NB4 (cell line): ENCODE data around the gene RRP36.

Experiments
- DNase-seq: peaks from one replicate; pipeline ENCODE4 v3.0.0; 2010; ENCODE audit warnings: low read depth
- H3K4me3 ChIP-seq: one replicate; pipeline ENCODE4 v1.5.1; 2011; ENCODE audit warnings: mild to moderate bottlenecking, low read depth, low read length, moderate library complexity
- MYC ChIP-seq: IDR thresholded peaks from 2 replicates; pipeline ENCODE4 v1.6.1; 2011; ENCODE audit warnings: low read depth, low read length
- POLR2A ChIP-seq: IDR thresholded peaks from 2 replicates; pipeline ENCODE4 v1.6.1; 2011; ENCODE audit warnings: mild to moderate bottlenecking; ENCODE audit not compliant: insufficient read length; ENCODE audit errors: extremely low read depth
- TF ChIP-seq, protein P1 (sequence below): IDR thresholded peaks from 2 replicates; pipeline ENCODE4 v1.6.1; 2011; ENCODE audit warnings: low read depth, low read length
- TF ChIP-seq, protein P2 (sequence below): IDR thresholded peaks from one replicate; pipeline ENCODE4 v1.5.1; 2012; ENCODE audit warnings: low read depth, low read length

RRP36 gene

DNA sequence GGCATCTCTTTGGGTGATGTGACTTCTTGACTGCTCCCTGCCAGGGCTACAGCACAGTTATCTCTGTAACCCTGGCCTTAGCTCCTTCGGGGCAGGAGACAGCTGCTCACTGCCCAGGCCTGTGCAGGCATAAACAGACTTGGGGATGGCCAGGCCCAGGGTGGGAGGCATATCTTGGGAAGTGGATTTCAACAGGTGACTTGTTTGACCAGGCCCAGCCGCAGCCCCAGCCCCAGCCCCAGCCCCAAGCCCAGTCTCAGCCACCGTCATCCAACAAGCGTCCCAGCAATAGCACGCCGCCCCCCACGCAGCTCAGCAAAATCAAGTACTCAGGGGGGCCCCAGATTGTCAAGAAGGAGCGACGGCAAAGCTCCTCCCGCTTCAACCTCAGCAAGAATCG, 15.2 kb upstream of the RRP36 start:
- no peak for DNase-seq
- TF ChIP-seq, protein P1, sequence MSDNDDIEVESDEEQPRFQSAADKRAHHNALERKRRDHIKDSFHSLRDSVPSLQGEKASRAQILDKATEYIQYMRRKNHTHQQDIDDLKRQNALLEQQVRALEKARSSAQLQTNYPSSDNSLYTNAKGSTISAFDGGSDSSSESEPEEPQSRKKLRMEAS: no peak
- TF ChIP-seq, protein P2, sequence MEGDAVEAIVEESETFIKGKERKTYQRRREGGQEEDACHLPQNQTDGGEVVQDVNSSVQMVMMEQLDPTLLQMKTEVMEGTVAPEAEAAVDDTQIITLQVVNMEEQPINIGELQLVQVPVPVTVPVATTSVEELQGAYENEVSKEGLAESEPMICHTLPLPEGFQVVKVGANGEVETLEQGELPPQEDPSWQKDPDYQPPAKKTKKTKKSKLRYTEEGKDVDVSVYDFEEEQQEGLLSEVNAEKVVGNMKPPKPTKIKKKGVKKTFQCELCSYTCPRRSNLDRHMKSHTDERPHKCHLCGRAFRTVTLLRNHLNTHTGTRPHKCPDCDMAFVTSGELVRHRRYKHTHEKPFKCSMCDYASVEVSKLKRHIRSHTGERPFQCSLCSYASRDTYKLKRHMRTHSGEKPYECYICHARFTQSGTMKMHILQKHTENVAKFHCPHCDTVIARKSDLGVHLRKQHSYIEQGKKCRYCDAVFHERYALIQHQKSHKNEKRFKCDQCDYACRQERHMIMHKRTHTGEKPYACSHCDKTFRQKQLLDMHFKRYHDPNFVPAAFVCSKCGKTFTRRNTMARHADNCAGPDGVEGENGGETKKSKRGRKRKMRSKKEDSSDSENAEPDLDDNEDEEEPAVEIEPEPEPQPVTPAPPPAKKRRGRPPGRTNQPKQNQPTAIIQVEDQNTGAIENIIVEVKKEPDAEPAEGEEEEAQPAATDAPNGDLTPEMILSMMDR: no peak
- no peak for TF ChIP-seq POLR2A
- TF ChIP-seq MYC: no peak
- no peak overlapping the region for H3K4me3 ChIP-seq

DNA sequence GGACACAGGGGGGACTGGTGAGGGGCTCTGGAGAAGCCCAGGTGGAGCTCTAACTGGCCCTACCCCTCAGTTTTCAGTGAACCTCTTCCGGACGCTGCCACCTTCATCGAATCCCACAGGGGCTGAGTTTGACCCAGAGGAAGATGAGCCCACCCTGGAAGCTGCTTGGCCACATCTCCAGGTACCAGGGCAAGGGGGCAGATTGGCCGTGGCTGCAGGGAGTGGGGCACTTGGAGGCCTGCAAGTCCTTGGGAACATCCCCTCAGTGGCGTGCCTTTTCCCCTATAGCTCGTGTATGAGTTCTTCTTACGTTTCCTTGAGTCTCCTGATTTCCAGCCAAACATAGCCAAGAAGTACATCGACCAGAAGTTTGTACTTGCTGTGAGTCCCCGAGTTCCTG, 14.3 kb upstream of the RRP36 start:
- DNase-seq: no peak
- TF ChIP-seq MYC: no peak
- no peak for TF ChIP-seq POLR2A
- TF ChIP-seq, protein P1: no peak
- TF ChIP-seq, protein P2: no peak
- no peak overlapping the region for H3K4me3 ChIP-seq

DNA sequence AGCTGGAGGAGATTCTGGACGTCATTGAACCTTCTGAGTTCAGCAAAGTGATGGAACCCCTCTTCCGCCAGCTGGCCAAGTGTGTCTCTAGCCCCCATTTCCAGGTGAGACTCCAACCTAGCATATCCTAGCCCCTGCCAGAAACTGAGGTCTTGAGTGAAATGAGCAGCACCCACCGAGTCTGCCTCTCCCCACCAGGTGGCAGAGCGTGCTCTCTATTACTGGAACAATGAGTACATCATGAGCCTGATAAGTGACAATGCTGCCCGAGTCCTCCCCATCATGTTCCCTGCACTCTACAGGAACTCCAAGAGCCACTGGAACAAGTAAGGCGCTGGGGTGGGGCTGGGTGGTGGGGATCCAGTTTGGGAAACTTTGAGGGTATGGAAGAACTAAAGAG, 12.3 kb upstream of the RRP36 start:
- no peak overlapping the region for H3K4me3 ChIP-seq
- DNase-seq: peak; percentile 62
- TF ChIP-seq, protein P1: no peak
- no peak for TF ChIP-seq POLR2A
- no peak for TF ChIP-seq MYC
- TF ChIP-seq, protein P2: peak; percentile 52

DNA sequence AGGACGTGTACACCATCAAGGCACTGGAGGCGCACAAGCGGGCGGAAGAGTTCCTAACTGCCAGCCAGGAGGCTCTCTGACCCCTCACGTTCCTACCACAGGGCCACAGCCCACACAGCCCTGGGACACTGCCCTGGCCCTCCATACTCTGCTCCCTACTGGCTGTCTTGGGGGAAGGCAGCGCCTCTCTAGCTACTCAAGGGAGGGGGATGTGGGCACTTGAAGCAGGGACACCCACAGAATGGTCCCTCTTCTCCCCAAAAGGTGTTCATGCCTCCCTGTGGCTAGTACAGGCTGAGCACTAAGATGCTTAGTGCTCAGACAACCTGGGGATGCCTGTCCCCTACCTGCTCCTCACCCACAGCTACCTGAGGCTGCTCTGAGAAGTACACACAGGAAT, 10.2 kb upstream of the RRP36 start:
- TF ChIP-seq MYC (no peak), POLR2A (no peak)
- TF ChIP-seq, protein P1: no peak
- TF ChIP-seq, protein P2: no peak
- peak; percentile 23 for DNase-seq
- H3K4me3 ChIP-seq: no peak overlapping the region

DNA sequence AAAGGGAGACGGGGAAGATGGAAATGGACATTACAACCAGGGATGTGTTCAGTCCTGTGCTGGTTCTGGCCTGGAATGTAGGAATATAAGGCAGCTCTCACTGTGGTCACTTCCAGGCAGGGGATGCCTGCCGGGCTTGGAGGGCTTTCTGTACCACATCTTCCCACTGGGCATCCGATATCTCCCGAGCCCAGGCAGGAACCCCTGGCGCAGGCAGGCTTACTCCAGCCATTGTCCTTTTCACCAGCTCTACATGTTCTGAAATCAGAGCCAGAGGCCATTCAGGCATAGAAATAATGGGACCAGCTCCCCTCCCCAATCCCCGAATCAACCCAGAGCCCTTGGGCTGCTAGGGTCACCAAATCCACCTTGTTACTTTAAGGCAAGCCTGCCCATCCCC, 9.1 kb upstream of the RRP36 start:
- TF ChIP-seq POLR2A: no peak
- no peak for TF ChIP-seq MYC
- TF ChIP-seq, protein P2: no peak
- TF ChIP-seq, protein P1: no peak
- no peak for DNase-seq
- H3K4me3 ChIP-seq: peak overlapping the region; percentile 79

DNA sequence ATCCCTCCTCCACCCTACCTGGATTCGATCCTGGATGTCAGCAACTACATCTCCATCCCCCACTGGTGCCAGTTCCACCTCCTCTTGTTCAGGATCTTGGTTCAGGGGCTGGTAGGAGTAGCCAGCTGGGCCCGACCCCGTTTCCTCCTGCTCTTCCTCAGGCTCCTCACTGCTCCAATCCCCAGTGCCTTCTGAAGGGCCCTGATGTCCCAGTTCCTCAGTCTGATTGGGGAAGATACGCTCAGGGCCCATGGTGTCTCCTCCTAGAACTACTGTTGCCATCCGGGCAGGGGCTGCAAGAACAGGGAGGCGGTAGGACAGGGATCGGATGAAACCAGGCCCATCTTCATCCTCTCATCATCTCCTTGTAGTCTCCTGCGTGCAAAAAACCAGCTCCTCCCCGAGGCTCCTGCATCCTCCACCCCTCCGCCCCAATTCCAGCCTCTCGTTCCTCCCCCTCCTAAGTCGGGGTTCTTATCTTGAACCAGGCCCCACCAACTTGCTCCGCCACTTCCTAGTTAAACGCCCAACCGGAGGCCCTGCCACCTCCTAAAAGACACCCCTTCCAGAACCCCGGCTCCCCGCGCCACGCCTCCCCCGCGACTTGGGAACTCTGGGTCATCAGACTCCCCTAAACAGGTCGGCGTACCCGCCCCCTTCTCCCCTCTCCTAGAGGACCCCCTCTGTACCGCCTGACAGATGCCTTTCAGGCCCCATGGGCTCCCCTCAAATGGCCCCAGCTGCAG, 8.2 kb upstream of the RRP36 start:
- peak overlapping the region; percentile 79 for H3K4me3 ChIP-seq
- no peak for DNase-seq
- peak; percentile 15; the same call in 1 of the 2 replicates for TF ChIP-seq MYC
- TF ChIP-seq, protein P1: no peak
- TF ChIP-seq POLR2A: no peak
